Smooth muscle cell of trachea (primary cell): Measurements from ENCODE around the gene FBXO8. TPM values are rescaled to one million over a fixed set of nuclear protein-coding genes. Genes with fewer than 3 reads are reported as not detected.

ENCODE experiments used
- total RNA-seq: library from RNA; depleted of rRNA; stranded (reverse); fragments of >200 nt; gene quantifications from 2 replicates; pipeline ENCODE4 v1.2.1, GENCODE V29; 2014

Gene FBXO8
- total RNA-seq, result 36.6 and 50.6 TPM in 2 replicates

GRCh38 chr4:174283507-174284471 lies at the start of gene FBXO8, which contains the start of gene CEP44:
Gene FBXO8 (minus strand): TSS chr4:174283667. CDS start chr4:174263092, 20,575 bp downstream.
Gene CEP44 (plus strand): TSS chr4:174283911. CDS start chr4:174299122, 15,211 bp downstream.

Other genes with a start within 250 kb of the FBXO8 start
- 8.9 and 21.8 TPM in 2 replicates for gene CEP44, start 244 bp upstream of the FBXO8 start, total RNA-seq
- 0.33 and 0.44 TPM in 2 replicates for gene HPGD, start 238.8 kb upstream of the FBXO8 start, total RNA-seq